ENCODE measurements around the gene RFXANK. TPM values are rescaled to one million over a fixed set of nuclear protein-coding genes. Genes with fewer than 3 reads are reported as not detected.

RFXANK gene
- total and polyA plus RNA-seq, 2 donors = 136 to 144 TPM

- 96% methylated on average over 9 of the region's 9 CpGs for WGBS
These were observed 38.9 kb downstream of the RFXANK start for GRCh38 chr19:19230999-19231398.

GRCh38 chr19:19232261-19232721 lies 40.2 kb downstream of the RFXANK start:
- H3K36me3 ChIP-seq (ENCODE audit: control insufficient read depth in 2 of 2, insufficient read depth in 2 of 2, low read length in 1 of 2) = no peaks in the 10 kb centered on the region
- H3K27ac ChIP-seq (ENCODE audit: low read depth in 1 of 2, low read length in 1 of 2) = no peak overlapping the region
- H3K4me1 ChIP-seq (ENCODE audit: control insufficient read depth in 2 of 2, insufficient read depth in 2 of 2, low read length in 2 of 2) = no peaks in the 10 kb centered on the region
- WGBS = 81% methylated on average over 19 of the region's 19 CpGs
- H3K27me3 ChIP-seq (ENCODE audit: control insufficient read depth in 2 of 2, insufficient read depth in 1 of 2, low read length in 1 of 2) = peaks cover 0 to 8% of the 10 kb centered on the region in 2 donors
- H3K4me3 ChIP-seq (ENCODE audit: low read length in 2 of 2) = no peak overlapping the region
- DNase-seq (ENCODE audit: low read depth in 6 of 9, low spot score in 9 of 9) = no peak
- H3K9me3 ChIP-seq (ENCODE audit: control insufficient read depth in 2 of 2, insufficient read depth in 1 of 2, low read length in 1 of 2) = peaks cover 8 to 20% of the 10 kb centered on the region in 2 donors

More at GRCh38 chr19:19230999-19231398, 38.9 kb downstream of the RFXANK start:
- Histone ChIP-seq H3K27ac (ENCODE audit: low read depth in 1 of 2, low read length in 1 of 2) (no peak overlapping the region), H3K27me3 (ENCODE audit: control insufficient read depth in 2 of 2, insufficient read depth in 1 of 2, low read length in 1 of 2) (peaks cover 0 to 16% of the 10 kb centered on the region in 2 donors), H3K4me3 (ENCODE audit: low read length in 2 of 2) (no peak overlapping the region), H3K9me3 (ENCODE audit: control insufficient read depth in 2 of 2, insufficient read depth in 1 of 2, low read length in 1 of 2) (peaks cover 8 to 20% of the 10 kb centered on the region in 2 donors), H3K4me1 (ENCODE audit: control insufficient read depth in 2 of 2, insufficient read depth in 2 of 2, low read length in 2 of 2) (no peaks in the 10 kb centered on the region), H3K36me3 (ENCODE audit: control insufficient read depth in 2 of 2, insufficient read depth in 2 of 2, low read length in 1 of 2) (no peaks in the 10 kb centered on the region)
- DNase-seq (ENCODE audit: low read depth in 6 of 9, low spot score in 9 of 9) = no peak

GRCh38 chr19:19234220-19234816 lies 42.3 kb downstream of the RFXANK start:
- H3K36me3 ChIP-seq (ENCODE audit: control insufficient read depth in 2 of 2, insufficient read depth in 2 of 2, low read length in 1 of 2) = no peaks in the 10 kb centered on the region
- WGBS = 94% methylated on average over 2 of the region's 2 CpGs

GRCh38 chr19:19236173-19236572 lies 44.1 kb downstream of the RFXANK start:
- no peak overlapping the region for H3K27ac ChIP-seq (ENCODE audit: low read depth in 1 of 2, low read length in 1 of 2)
- H3K4me1 ChIP-seq (ENCODE audit: control insufficient read depth in 2 of 2, insufficient read depth in 2 of 2, low read length in 2 of 2) = no peaks in the 10 kb centered on the region
- peaks cover 0 to 5% of the 10 kb centered on the region in 2 donors for H3K27me3 ChIP-seq (ENCODE audit: control insufficient read depth in 2 of 2, insufficient read depth in 1 of 2, low read length in 1 of 2)
- peaks cover 8 to 20% of the 10 kb centered on the region in 2 donors for H3K9me3 ChIP-seq (ENCODE audit: control insufficient read depth in 2 of 2, insufficient read depth in 1 of 2, low read length in 1 of 2)
- no peak overlapping the region for H3K4me3 ChIP-seq (ENCODE audit: low read length in 2 of 2)
- no peak for DNase-seq (ENCODE audit: low read depth in 6 of 9, low spot score in 9 of 9)
- H3K36me3 ChIP-seq (ENCODE audit: control insufficient read depth in 2 of 2, insufficient read depth in 2 of 2, low read length in 1 of 2) = no peaks in the 10 kb centered on the region

More at GRCh38 chr19:19234220-19234816, 42.3 kb downstream of the RFXANK start:
- H3K27me3 ChIP-seq (ENCODE audit: control insufficient read depth in 2 of 2, insufficient read depth in 1 of 2, low read length in 1 of 2) = peaks cover 0 to 2% of the 10 kb centered on the region in 2 donors
- no peak for DNase-seq (ENCODE audit: low read depth in 6 of 9, low spot score in 9 of 9)
- H3K9me3 ChIP-seq (ENCODE audit: control insufficient read depth in 2 of 2, insufficient read depth in 1 of 2, low read length in 1 of 2) = peaks cover 8 to 20% of the 10 kb centered on the region in 2 donors
- no peak overlapping the region for H3K27ac ChIP-seq (ENCODE audit: low read depth in 1 of 2, low read length in 1 of 2)
- no peaks in the 10 kb centered on the region for H3K4me1 ChIP-seq (ENCODE audit: control insufficient read depth in 2 of 2, insufficient read depth in 2 of 2, low read length in 2 of 2)
- H3K4me3 ChIP-seq (ENCODE audit: low read length in 2 of 2) = no peak overlapping the region

GRCh38 chr19:19238126-19238894 lies 46.3 kb downstream of the RFXANK start:
- no peak for DNase-seq (ENCODE audit: low read depth in 6 of 9, low spot score in 9 of 9)
- no peak overlapping the region for H3K27ac ChIP-seq (ENCODE audit: low read depth in 1 of 2, low read length in 1 of 2)
- WGBS = 89% methylated on average over 18 of the region's 18 CpGs
- no peak overlapping the region for H3K4me3 ChIP-seq (ENCODE audit: low read length in 2 of 2)
- H3K4me1 ChIP-seq (ENCODE audit: control insufficient read depth in 2 of 2, insufficient read depth in 2 of 2, low read length in 2 of 2) = no peaks in the 10 kb centered on the region
- H3K27me3 ChIP-seq (ENCODE audit: control insufficient read depth in 2 of 2, insufficient read depth in 1 of 2, low read length in 1 of 2) = peaks cover 0 to 4% of the 10 kb centered on the region in 2 donors
- H3K36me3 ChIP-seq (ENCODE audit: control insufficient read depth in 2 of 2, insufficient read depth in 2 of 2, low read length in 1 of 2) = no peaks in the 10 kb centered on the region
- H3K9me3 ChIP-seq (ENCODE audit: control insufficient read depth in 2 of 2, insufficient read depth in 1 of 2, low read length in 1 of 2) = peaks cover 8 to 18% of the 10 kb centered on the region in 2 donors

GRCh38 chr19:19239675-19240074 lies 47.6 kb downstream of the RFXANK start:
- Histone ChIP-seq H3K27ac (ENCODE audit: low read depth in 1 of 2, low read length in 1 of 2) (no peak overlapping the region), H3K27me3 (ENCODE audit: control insufficient read depth in 2 of 2, insufficient read depth in 1 of 2, low read length in 1 of 2) (peaks cover 0 to 4% of the 10 kb centered on the region in 2 donors), H3K4me3 (ENCODE audit: low read length in 2 of 2) (no peak overlapping the region), H3K9me3 (ENCODE audit: control insufficient read depth in 2 of 2, insufficient read depth in 1 of 2, low read length in 1 of 2) (peaks cover 4 to 6% of the 10 kb centered on the region in 2 donors), H3K36me3 (ENCODE audit: control insufficient read depth in 2 of 2, insufficient read depth in 2 of 2, low read length in 1 of 2) (no peaks in the 10 kb centered on the region), H3K4me1 (ENCODE audit: control insufficient read depth in 2 of 2, insufficient read depth in 2 of 2, low read length in 2 of 2) (no peaks in the 10 kb centered on the region)
- DNase-seq (ENCODE audit: low read depth in 6 of 9, low spot score in 9 of 9) = no peak

GRCh38 chr19:19240476-19240875 lies 48.4 kb downstream of the RFXANK start:
- DNase-seq (ENCODE audit: low read depth in 6 of 9, low spot score in 9 of 9) = no peak
- Histone ChIP-seq H3K4me3 (ENCODE audit: low read length in 2 of 2) (no peak overlapping the region), H3K27me3 (ENCODE audit: control insufficient read depth in 2 of 2, insufficient read depth in 1 of 2, low read length in 1 of 2) (peaks cover 0 to 4% of the 10 kb centered on the region in 2 donors), H3K36me3 (ENCODE audit: control insufficient read depth in 2 of 2, insufficient read depth in 2 of 2, low read length in 1 of 2) (no peaks in the 10 kb centered on the region), H3K27ac (ENCODE audit: low read depth in 1 of 2, low read length in 1 of 2) (no peak overlapping the region), H3K4me1 (ENCODE audit: control insufficient read depth in 2 of 2, insufficient read depth in 2 of 2, low read length in 2 of 2) (no peaks in the 10 kb centered on the region), H3K9me3 (ENCODE audit: control insufficient read depth in 2 of 2, insufficient read depth in 1 of 2, low read length in 1 of 2) (no peaks in the 10 kb centered on the region)
- 86% methylated on average over 9 of the region's 9 CpGs for WGBS

GRCh38 chr19:19250196-19250801 lies 58.2 kb downstream of the RFXANK start:
- Histone ChIP-seq H3K4me3 (ENCODE audit: low read length in 2 of 2) (no peak overlapping the region), H3K36me3 (ENCODE audit: control insufficient read depth in 2 of 2, insufficient read depth in 2 of 2, low read length in 1 of 2) (no peaks in the 10 kb centered on the region), H3K27ac (ENCODE audit: low read depth in 1 of 2, low read length in 1 of 2) (no peak overlapping the region), H3K27me3 (ENCODE audit: control insufficient read depth in 2 of 2, insufficient read depth in 1 of 2, low read length in 1 of 2) (peaks cover 0 to 10% of the 10 kb centered on the region in 2 donors), H3K9me3 (ENCODE audit: control insufficient read depth in 2 of 2, insufficient read depth in 1 of 2, low read length in 1 of 2) (no peaks in the 10 kb centered on the region), H3K4me1 (ENCODE audit: control insufficient read depth in 2 of 2, insufficient read depth in 2 of 2, low read length in 2 of 2) (no peaks in the 10 kb centered on the region)
- WGBS = 86% methylated on average over 5 of the region's 5 CpGs
- DNase-seq (ENCODE audit: low read depth in 6 of 9, low spot score in 9 of 9) = no peak

Data from thymus (tissue), 11 donors.